T-helper 2 cell treated with Interferon-gamma antibody and Interleukin-4, amounts not matched to agents 100 ng/mL and 5 ng/mL, for 36 hours (primary cell): ENCODE measurements around the gene PSTK. TPM values are rescaled to one million over a fixed set of nuclear protein-coding genes. Genes with fewer than 3 reads are reported as not detected.

Experiments
- intact Hi-C: fragments of 100-400 bp; cut with micrococcal nuclease; formaldehyde crosslinking; loops from one replicate; pipeline ENCODE4 v1.15.1; 2023
- total RNA-seq: library from RNA; stranded (reverse); gene quantifications from 2 replicates; pipeline ENCODE4 v1.2.3, GENCODE V29; 2022

The PSTK gene
- total RNA-seq, 1 donor from 2014 or later, result 3.2 TPM

DNA sequence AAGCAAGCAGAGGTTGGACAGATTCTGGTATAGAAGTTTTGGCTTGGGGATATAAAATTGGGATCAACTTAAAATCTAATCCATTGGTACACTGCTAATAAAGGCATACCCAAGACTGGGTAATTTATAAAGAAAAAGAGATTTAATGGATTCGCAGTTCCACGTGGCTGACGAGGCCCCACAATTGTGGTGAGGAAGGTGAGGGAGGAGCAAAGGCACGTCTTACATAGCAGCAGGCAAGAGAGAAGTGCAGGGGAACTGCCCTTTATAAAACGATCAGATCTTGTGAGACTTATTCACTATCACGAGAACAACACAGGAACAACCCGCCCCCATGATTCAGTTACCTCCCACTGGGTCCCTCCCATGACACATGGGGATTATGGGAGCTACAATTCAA, 38.3 kb downstream of the PSTK start:
- intact Hi-C loops, result no loop called here

DNA sequence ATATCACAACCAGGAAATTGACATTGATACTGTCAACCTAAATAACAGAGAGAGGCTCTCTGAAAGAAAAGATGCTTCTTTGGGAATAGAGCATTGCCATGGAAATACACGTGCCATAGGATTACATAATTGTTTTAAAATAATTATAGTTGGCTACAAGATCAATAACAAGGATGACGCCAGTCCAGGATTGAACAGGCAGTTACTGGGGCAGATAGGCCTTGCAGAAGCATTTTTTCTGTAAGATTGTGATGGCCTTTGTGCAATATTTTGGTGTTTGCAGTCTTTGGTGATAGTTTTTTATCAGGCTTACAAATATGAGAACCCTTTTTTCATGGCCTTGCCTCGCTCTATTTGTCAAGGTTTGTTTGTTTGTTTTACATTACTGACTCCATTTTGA, 39.1 kb downstream of the PSTK start:
- intact Hi-C loops, result no loop called here

DNA sequence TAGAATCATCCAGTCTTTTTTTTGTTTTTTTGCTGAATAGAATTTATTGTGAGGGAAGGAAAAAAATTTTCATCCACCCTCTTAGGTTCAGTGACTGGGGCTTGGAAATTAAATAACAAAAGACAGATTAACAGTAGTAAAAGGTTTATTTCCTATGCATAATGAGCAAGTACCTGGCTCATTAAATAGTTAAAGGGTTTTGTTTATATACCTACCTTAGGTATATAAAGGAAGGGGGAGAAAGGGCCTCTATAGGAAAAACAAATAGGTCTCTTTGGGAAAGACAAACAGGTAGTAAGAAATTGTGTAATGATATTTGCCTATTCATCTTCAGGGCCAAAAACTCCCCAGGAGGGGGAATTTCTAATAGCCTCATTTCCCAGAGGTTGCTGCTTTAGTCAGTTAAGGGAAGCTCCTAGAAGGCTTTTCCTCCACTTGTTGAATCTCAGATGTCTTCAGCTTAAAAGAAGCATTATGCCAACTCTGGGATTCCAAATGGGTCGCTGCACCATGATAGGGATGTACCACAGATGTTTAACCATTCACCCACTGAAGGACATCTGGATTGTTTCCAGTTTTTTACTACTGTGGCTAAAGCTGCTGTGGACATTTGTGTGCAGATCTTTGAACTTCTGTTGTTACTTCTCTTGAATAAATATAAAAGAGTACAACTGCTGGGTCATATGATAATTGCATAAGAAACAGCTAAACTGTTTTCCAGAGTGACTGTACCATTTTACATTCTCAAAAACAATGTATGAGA, 39.9 kb downstream of the PSTK start:
- intact Hi-C loops, result no loop called here

DNA sequence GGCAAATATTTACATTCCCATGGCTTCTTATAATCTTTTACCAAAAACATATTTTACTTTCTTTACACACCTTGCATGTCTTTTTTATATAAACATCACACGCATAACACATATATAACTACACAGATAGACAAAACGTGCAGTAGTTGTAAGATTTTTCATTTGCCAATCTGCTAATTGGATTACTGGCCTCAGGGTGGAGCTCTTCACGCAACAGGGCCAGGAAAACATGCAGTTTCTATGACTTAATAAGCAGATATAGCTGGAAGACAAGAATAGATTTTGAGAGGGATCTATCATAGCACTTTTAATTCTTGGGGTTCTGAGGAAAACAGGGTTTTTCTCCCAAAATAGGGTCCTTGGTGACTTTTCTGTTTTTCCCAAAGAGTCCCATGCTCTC, 41.3 kb downstream of the PSTK start:
- intact Hi-C loops, result no loop called here

DNA sequence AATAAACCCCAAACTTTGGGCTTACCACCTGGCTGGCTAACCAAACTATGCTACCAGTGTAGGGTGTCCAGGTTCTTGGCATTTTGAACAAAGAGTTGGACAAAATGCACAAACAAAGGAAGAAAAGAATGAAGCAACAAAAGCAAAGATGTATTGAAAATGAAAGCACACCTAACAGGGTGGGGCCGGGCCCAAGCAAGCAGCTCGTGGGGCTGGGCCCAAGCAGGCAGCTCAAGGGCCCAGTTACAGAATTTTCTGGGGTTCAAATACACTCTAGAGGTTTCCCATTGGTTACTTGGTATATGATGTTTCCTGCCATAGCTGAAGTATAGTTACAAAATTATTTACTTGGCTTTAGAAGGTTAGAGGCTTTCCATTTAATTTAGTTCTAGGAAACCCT, 44.3 kb downstream of the PSTK start:
- intact Hi-C loops, result no loop called here

DNA sequence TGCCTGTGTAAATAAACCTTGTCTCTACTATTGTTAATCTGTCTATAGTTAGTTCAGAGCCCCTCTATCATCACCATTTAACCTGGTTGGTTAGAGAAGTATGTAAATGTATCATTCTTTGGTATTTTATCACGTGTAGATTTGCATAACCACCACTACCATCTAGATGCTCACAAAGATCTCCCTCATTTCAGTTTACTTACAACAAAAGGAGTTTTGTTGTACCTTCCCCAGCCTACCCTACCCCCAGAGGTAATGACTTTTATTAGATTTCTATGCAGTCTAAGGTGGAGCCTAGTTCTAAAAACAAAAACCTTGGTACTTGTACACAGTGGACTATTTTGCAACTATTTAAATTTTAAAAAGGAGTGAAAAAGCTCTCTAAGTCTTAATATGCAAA, 46.1 kb downstream of the PSTK start:
- intact Hi-C loops, result no loop called here

DNA sequence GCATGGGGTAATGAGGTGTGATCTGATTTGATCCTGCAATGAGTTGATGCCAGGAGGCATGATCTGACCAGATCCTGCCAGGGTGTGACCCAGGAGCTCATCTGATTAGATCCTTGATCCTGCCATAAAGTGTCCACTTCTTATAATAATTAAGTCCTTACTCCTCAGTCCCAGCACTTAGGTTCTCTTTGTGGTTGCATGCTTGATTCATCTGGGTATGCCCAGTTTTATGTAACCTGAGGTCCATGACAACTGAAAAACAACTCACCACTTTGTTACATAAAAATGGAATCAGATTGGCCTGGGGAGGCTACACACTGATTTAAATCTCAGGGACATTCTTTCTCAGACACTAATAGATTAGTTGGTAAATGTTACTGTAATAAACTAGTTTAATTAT, 47.7 kb downstream of the PSTK start:
- intact Hi-C loops, result no loop called here

DNA sequence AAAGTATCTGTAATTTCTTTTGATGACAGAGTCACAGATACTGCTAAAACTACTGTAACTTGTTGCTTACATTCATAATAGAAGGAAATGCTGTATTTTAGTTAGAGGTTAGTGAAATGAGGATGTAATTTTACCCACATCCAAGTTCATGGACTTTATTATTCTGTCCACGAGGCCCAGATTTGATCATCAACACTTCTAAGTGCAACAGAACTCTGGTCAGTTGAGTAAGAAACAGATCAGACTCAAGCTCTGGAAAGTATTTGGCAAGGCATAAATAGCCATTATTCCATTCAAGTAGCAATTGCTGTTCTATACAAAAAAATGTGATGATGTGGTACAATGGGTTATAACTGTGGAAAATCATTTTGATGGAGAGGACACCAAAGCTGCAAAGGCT, 50.9 kb downstream of the PSTK start:
- intact Hi-C loops, result no loop called here

DNA sequence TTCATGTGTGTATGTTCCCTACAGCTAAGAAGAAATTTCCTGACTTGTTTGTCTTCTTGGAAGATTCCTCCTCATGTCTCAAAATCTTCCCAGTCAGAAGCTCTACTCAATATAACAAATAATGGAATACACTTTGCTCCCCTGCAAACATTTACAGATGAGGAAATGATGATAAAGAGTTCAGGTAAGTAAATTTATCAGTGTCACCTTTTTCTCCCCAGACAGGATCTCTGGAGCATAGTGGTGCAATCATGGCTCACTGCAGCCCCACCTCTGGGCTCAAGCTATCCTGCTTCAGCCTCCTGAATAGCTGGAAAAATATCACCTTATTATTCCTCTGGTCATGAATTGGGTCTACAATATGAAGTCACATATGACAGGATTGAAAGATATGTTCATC, 54.1 kb downstream of the PSTK start:
- intact Hi-C loops, result no loop called here

DNA sequence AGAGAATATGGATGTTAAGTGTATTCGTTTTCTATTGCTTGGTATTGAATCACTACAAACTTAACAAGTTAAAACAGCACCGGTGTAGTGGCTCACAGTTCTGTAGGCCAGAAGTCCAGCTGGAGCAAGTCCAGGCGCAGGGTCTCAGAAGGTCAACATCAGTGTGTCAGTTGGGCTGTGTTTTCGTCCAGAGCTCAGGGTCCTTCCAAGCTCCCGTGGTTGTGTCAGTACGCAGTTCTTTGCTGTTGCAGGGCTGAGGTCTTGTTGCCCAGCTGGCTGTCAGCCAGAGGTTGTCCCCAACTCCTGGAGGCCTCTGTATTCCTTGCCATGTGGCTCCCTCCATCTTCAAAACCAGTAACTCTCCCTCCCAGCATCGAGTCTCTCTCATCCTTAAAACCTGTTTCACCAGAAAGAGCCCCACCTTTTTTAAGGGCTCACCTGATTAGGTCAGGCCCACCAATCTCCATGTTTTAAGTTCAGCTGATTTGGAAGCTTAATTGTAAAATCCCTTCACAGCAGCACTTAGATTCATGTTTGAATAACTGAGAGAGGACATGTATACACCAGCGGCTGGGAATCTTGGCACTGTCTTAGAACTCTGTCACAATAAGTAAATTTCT, 55.4 kb downstream of the PSTK start:
- intact Hi-C loops, result no loop called here

DNA sequence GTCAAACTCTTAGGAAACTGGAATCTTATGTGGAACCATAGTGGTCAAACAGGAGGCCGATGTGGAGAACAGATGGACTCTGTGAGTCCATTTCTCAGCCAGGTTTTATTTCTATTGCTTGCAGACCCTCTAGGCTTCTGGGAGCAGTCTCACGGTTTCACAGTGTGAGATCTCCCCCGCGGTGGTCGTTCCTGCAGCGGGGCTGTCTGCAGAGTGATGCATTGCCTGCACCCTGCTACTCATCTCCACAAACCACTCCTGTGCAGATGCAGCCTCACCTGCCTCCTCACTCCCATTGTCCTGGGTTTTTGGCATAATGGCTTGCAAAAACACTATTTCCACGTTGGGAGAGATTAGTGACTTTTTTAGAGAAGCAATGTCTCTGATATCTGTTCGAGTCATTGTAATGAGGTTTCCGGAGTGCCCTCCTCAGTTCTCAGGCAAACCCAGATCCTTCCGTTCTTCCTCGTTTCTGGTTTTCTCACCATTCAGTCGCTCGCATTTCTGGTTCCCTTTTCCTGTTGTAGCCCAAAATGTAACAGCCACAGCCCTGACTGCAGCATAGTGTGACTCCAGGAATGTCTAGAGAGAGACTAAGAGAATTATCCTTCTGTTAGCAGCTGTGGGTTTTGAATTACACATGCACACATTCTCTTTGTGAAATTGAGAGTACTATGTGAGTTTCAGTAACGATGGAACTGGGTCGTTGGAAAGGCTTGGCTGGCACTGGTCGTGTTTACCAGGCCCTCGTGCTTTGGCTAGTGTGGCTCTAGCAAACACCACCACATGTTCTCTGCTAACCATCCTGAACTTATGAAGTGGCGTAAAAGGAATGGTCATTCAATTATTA, 58.8 kb downstream of the PSTK start:
- intact Hi-C loops, result no loop called here

DNA sequence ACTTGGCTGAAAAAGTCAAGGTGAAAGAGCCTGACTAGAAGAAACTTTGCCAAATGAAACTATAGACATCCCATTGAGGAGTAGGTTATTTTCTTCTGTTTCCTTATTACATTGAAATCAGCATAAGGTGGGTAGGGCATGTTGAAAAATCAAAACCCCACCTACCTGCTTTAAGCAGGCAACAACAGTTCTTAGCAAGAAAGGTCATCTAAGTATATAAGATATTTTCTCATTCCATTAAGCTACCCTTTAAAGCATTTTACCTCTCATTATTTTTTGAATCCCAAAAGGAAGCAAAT, 59.4 kb downstream of the PSTK start:
- intact Hi-C loops, result no loop called here

Other genes starting within 250 kb of the PSTK start
- 3.4 and 4.1 TPM in 2 replicates for gene CUZD1, start 134.5 kb upstream of the PSTK start, total RNA-seq
- gene FAM24B, start 100.8 kb upstream of the PSTK start, total RNA-seq, result 16.5 and 18.8 TPM in 2 replicates
- not detected in 2 replicates for gene FAM24A, start 69.8 kb upstream of the PSTK start, total RNA-seq
- 12.3 and 13.8 TPM in 2 replicates for gene C10orf88, start 26.2 kb upstream of the PSTK start, total RNA-seq
- 12.0 and 17.8 TPM in 2 replicates for gene IKZF5, start 28.4 kb downstream of the PSTK start, total RNA-seq
- gene ACADSB, start 28.6 kb downstream of the PSTK start, total RNA-seq, result 15.7 and 19.2 TPM in 2 replicates
- not detected in 2 replicates for gene HMX3, start 155.6 kb downstream of the PSTK start, total RNA-seq
- not detected in 2 replicates for gene HMX2, start 167.7 kb downstream of the PSTK start, total RNA-seq
- gene BUB3, start 174.0 kb downstream of the PSTK start, total RNA-seq, result 213 and 216 TPM in 2 replicates